Kidney tubule cell (primary cell): ENCODE results near the gene FAM76B.

Experiments
- DNase-seq: peaks from one replicate; pipeline ENCODE4 v3.0.0-alpha.2; 2018; ENCODE audit warnings: low spot score

FAM76B gene

GRCh38 chr11:95792200-95792599, 2.6 kb upstream of the FAM76B start:
- DNase-seq = no peak

- no peak for DNase-seq
These were observed 2.1 kb upstream of the FAM76B start for GRCh38 chr11:95791709-95792033.

GRCh38 chr11:95790933-95791708, 1.5 kb upstream of the FAM76B start:
- DNase-seq = peak; percentile 63

GRCh38 chr11:95790123-95790932, 746 bp upstream of the FAM76B start, which contains the start of gene CEP57:
Gene CEP57 (plus strand): TSS chr11:95790498. CDS start chr11:95790699, 201 bp downstream.
- DNase-seq = peak; percentile 97

- DNase-seq = no peak
These were observed 569 bp downstream of the FAM76B start for GRCh38 chr11:95788921-95789505.

- no peak for DNase-seq
These were observed 9.0 kb downstream of the FAM76B start for GRCh38 chr11:95780544-95780943.

GRCh38 chr11:95778699-95779098, 10.9 kb downstream of the FAM76B start:
- no peak for DNase-seq

GRCh38 chr11:95776859-95777258, 12.7 kb downstream of the FAM76B start:
- DNase-seq = no peak

- no peak for DNase-seq
These were observed 21.1 kb downstream of the FAM76B start for GRCh38 chr11:95768521-95768920.

GRCh38 chr11:95767498-95767897, 22.1 kb downstream of the FAM76B start:
- DNase-seq = peak; percentile 5

GRCh38 chr11:95766701-95767100, 22.9 kb downstream of the FAM76B start:
- no peak for DNase-seq

- peak; percentile 68 for DNase-seq
These were observed 25.2 kb downstream of the FAM76B start for GRCh38 chr11:95764267-95764898.

- no peak for DNase-seq
These were observed 27.0 kb downstream of the FAM76B start for GRCh38 chr11:95762534-95762933.

- DNase-seq = no peak
These were observed 28.6 kb downstream of the FAM76B start for GRCh38 chr11:95760941-95761340.

GRCh38 chr11:95751515-95751914, 38.1 kb downstream of the FAM76B start:
- DNase-seq = no peak

GRCh38 chr11:95750101-95750500, 39.5 kb downstream of the FAM76B start:
- DNase-seq = no peak

- no peak for DNase-seq
These were observed 50.3 kb downstream of the FAM76B start for GRCh38 chr11:95739108-95739938.

GRCh38 chr11:95736809-95737208, 52.8 kb downstream of the FAM76B start:
- no peak for DNase-seq

- no peak for DNase-seq
These were observed 53.2 kb downstream of the FAM76B start for GRCh38 chr11:95736355-95736754.

GRCh38 chr11:95734009-95734572, 55.5 kb downstream of the FAM76B start:
- DNase-seq = no peak

- no peak for DNase-seq
These were observed 56.5 kb downstream of the FAM76B start for GRCh38 chr11:95732930-95733602.
